ENCODE data around the gene CSRNP2. TPM values are rescaled to one million over a fixed set of nuclear protein-coding genes. Genes with fewer than 3 reads are reported as not detected.

The CSRNP2 gene
- total and polyA plus RNA-seq, 2 donors (not counting 3 experiments of a cell fraction or from before 2014, with no cell fraction given) = 24.2 to 49.7 TPM

- no peak overlapping the region for H3K4me2 ChIP-seq (ENCODE audit: insufficient read depth, low read length)
- no peak for TF ChIP-seq FOS (IDR thresholded peaks at IDR 0.05; ENCODE audit: borderline replicate concordance, insufficient read depth, low read length)
- TF ChIP-seq POLR2AphosphoS5 (IDR thresholded peaks at IDR 0.05; ENCODE audit: insufficient read depth, low read depth, low read length) = no peak
- no peak for TF ChIP-seq JUN (IDR thresholded peaks at IDR 0.05; ENCODE audit: borderline replicate concordance, insufficient read depth, insufficient read length, low read depth)
- no peak for TF ChIP-seq MYC (IDR thresholded peaks at IDR 0.05; ENCODE audit: low read depth, low read length)
- no peak for TF ChIP-seq GATA2 (IDR thresholded peaks at IDR 0.05; ENCODE audit: insufficient read depth, insufficient read length, low read depth, low read length)
- no peak for TF ChIP-seq MAX (IDR thresholded peaks at IDR 0.05; ENCODE audit: insufficient read depth, insufficient read length)
- TF ChIP-seq, protein P1, sequence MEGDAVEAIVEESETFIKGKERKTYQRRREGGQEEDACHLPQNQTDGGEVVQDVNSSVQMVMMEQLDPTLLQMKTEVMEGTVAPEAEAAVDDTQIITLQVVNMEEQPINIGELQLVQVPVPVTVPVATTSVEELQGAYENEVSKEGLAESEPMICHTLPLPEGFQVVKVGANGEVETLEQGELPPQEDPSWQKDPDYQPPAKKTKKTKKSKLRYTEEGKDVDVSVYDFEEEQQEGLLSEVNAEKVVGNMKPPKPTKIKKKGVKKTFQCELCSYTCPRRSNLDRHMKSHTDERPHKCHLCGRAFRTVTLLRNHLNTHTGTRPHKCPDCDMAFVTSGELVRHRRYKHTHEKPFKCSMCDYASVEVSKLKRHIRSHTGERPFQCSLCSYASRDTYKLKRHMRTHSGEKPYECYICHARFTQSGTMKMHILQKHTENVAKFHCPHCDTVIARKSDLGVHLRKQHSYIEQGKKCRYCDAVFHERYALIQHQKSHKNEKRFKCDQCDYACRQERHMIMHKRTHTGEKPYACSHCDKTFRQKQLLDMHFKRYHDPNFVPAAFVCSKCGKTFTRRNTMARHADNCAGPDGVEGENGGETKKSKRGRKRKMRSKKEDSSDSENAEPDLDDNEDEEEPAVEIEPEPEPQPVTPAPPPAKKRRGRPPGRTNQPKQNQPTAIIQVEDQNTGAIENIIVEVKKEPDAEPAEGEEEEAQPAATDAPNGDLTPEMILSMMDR (IDR thresholded peaks at IDR 0.05; ENCODE audit: extremely low read depth in 1 of 2, insufficient read depth in 1 of 2, low read depth in 1 of 2, low read length in 2 of 2) = no peak
- no peak for TF ChIP-seq POLR2A (IDR thresholded peaks at IDR 0.05; ENCODE audit: low read depth, low read length)
- no peak for TF ChIP-seq EZH2 (IDR thresholded peaks at IDR 0.05; ENCODE audit: borderline replicate concordance, low read depth, low read length, severe bottlenecking)
- no peak overlapping the region for H3K27ac ChIP-seq (ENCODE audit: insufficient read depth, low read depth, low read length)
- H3K9me1 ChIP-seq (replicated peaks; ENCODE audit: control insufficient read depth, extremely low read depth, insufficient read depth, low read length) = no peaks in the 10 kb centered on the region
- H3K9ac ChIP-seq (replicated peaks; ENCODE audit: extremely low read depth, insufficient read depth, low read length) = no peak overlapping the region
- no peak overlapping the region for H2AFZ ChIP-seq (ENCODE audit: low read depth, low read length)
- DNase-seq (ENCODE audit: low read depth, low spot score) (no peak), FAIRE-seq (no peak)
- no peaks in the 10 kb centered on the region for H3K79me2 ChIP-seq (ENCODE audit: control insufficient read depth, insufficient read depth, low read length)
- no peaks in the 10 kb centered on the region for H4K20me1 ChIP-seq (replicated peaks; ENCODE audit: control insufficient read depth, extremely low read depth, insufficient read depth, low read length)
- H3K4me1 ChIP-seq (ENCODE audit: control insufficient read depth, extremely low read depth, insufficient read depth, low read length) = no peaks in the 10 kb centered on the region
- no peak overlapping the region for H3K4me3 ChIP-seq (replicated peaks in 1 of 3; ENCODE audit: insufficient read depth in 1 of 3, low read depth in 1 of 3, low read length in 3 of 3)
- H3K9me3 ChIP-seq (replicated peaks; ENCODE audit: control insufficient read depth, insufficient read depth, low read length) = no peaks in the 10 kb centered on the region
- POLR2A ChIA-PET = interaction anchor here (1.4 kb wide), 1 partner anchor 28 kb away, joined by 3 read pairs; the partner anchor contains the start of gene CSRNP2
- intact Hi-C loops (cut with micrococcal nuclease) = no loop called here
- peaks cover 14 to 25% of the 10 kb centered on the region in 2 experiments for H3K36me3 ChIP-seq (ENCODE audit: control insufficient read depth in 2 of 2, extremely low read depth in 1 of 2, insufficient read depth in 2 of 2, low read length in 2 of 2)
- dilution Hi-C loops (cut with MboI; ENCODE audit: extremely low pct_ligation_motif_present, low sequenced_read_pairs) = no loop called here
- BruUV-seq (replicated peaks) = no TSS peak
- H3K27me3 ChIP-seq (ENCODE audit: control insufficient read depth in 2 of 2, insufficient read depth in 2 of 2, low read length in 2 of 2) = no peaks in the 10 kb centered on the region
- CTCF ChIA-PET = no interaction called here
Observed at GRCh38 chr12:51055060-51055459, 28.3 kb downstream of the CSRNP2 start.
